ENCODE measurements around the gene GDAP1L1. TPM values are rescaled to one million over a fixed set of nuclear protein-coding genes. Genes with fewer than 3 reads are reported as not detected.

The GDAP1L1 gene
- total RNA-seq, 1 donor, result not detected

GRCh38 chr20:44282192-44282591 lies 35.1 kb downstream of the GDAP1L1 start:
- DNase-seq (ENCODE audit: low read depth), result no peak
- TF ChIP-seq CTCF (IDR thresholded peaks at IDR 0.05; ENCODE audit: insufficient read depth, low read depth, low read length), result no peak
- H3K4me3 ChIP-seq (ENCODE audit: low read depth, low read length), result no peak overlapping the region

GRCh38 chr20:44284032-44284431 lies 36.9 kb downstream of the GDAP1L1 start:
- no peak for TF ChIP-seq CTCF (IDR thresholded peaks at IDR 0.05; ENCODE audit: insufficient read depth, low read depth, low read length)
- no peak for DNase-seq (ENCODE audit: low read depth)
- H3K4me3 ChIP-seq (ENCODE audit: low read depth, low read length), result no peak overlapping the region

GRCh38 chr20:44287272-44288097 lies 40.4 kb downstream of the GDAP1L1 start:
- DNase-seq (ENCODE audit: low read depth), result peak; percentile 7
- no peak for TF ChIP-seq CTCF (IDR thresholded peaks at IDR 0.05; ENCODE audit: insufficient read depth, low read depth, low read length)
- H3K4me3 ChIP-seq (ENCODE audit: low read depth, low read length), result no peak overlapping the region

GRCh38 chr20:44288252-44288651 lies 41.1 kb downstream of the GDAP1L1 start:
- no peak overlapping the region for H3K4me3 ChIP-seq (ENCODE audit: low read depth, low read length)

GRCh38 chr20:44291754-44292153 lies 44.6 kb downstream of the GDAP1L1 start:
- H3K4me3 ChIP-seq (ENCODE audit: low read depth, low read length), result no peak overlapping the region
- DNase-seq (ENCODE audit: low read depth), result no peak
- TF ChIP-seq CTCF (IDR thresholded peaks at IDR 0.05; ENCODE audit: insufficient read depth, low read depth, low read length), result no peak

More at GRCh38 chr20:44288252-44288651, 41.1 kb downstream of the GDAP1L1 start:
- no peak for DNase-seq (ENCODE audit: low read depth)
- no peak for TF ChIP-seq CTCF (IDR thresholded peaks at IDR 0.05; ENCODE audit: insufficient read depth, low read depth, low read length)

GRCh38 chr20:44296011-44296410 lies 48.9 kb downstream of the GDAP1L1 start:
- DNase-seq (ENCODE audit: low read depth), result no peak
- H3K4me3 ChIP-seq (ENCODE audit: low read depth, low read length), result no peak overlapping the region
- no peak for TF ChIP-seq CTCF (IDR thresholded peaks at IDR 0.05; ENCODE audit: insufficient read depth, low read depth, low read length)

Measured in fibroblast of villous mesenchyme (primary cell).